Measurements from ENCODE around the gene PSMD14. TPM values are rescaled to one million over a fixed set of nuclear protein-coding genes. Genes with fewer than 3 reads are reported as not detected.
"Not testable (repeated sequence)": the region's sequence is repeated elsewhere in the genome, so short reads cannot be mapped to it uniquely, and the experiment has no call there.

The PSMD14 gene
- total and polyA plus RNA-seq, 2 donors = 29.7 to 54.6 TPM

- no peak for DNase-seq (ENCODE audit: extremely low spot score)
- whole genome bisulfite sequencing = 92% methylated on average over 3 of the region's 3 CpGs
- H3K36me3 ChIP-seq (ENCODE audit: insufficient read depth) = no peaks in the 10 kb centered on the region
- H3K4me1 ChIP-seq (ENCODE audit: insufficient read depth) = no peaks in the 10 kb centered on the region
- no peak overlapping the region for H3K27ac ChIP-seq (ENCODE audit: low read depth)
- H3K4me3 ChIP-seq (ENCODE audit: low read depth, low read length) = no peak overlapping the region
Measured at GRCh38 chr2:161312996-161313395, 4.8 kb downstream of the PSMD14 start.

- no peak for DNase-seq (ENCODE audit: extremely low spot score)
- H3K27ac ChIP-seq (ENCODE audit: low read depth) = no peak overlapping the region
- no peaks in the 10 kb centered on the region for H3K36me3 ChIP-seq (ENCODE audit: insufficient read depth)
- no peaks in the 10 kb centered on the region for H3K4me1 ChIP-seq (ENCODE audit: insufficient read depth)
- no peak overlapping the region for H3K4me3 ChIP-seq (ENCODE audit: low read depth, low read length)
Measured at GRCh38 chr2:161315380-161315779, 7.2 kb downstream of the PSMD14 start.

- no peak for DNase-seq (ENCODE audit: extremely low spot score)
- no peaks in the 10 kb centered on the region for H3K36me3 ChIP-seq (ENCODE audit: insufficient read depth)
- no peaks in the 10 kb centered on the region for H3K4me1 ChIP-seq (ENCODE audit: insufficient read depth)
- no peak overlapping the region for H3K4me3 ChIP-seq (ENCODE audit: low read depth, low read length)
- H3K27ac ChIP-seq (ENCODE audit: low read depth) = no peak overlapping the region
Measured at GRCh38 chr2:161316701-161317100, 8.5 kb downstream of the PSMD14 start.

- Histone ChIP-seq H3K4me3 (ENCODE audit: low read depth, low read length) (no peak overlapping the region), H3K4me1 (ENCODE audit: insufficient read depth) (no peaks in the 10 kb centered on the region), H3K27ac (ENCODE audit: low read depth) (no peak overlapping the region), H3K36me3 (ENCODE audit: insufficient read depth) (peaks cover 3% of the 10 kb centered on the region)
- 89% methylated on average over 6 of the region's 6 CpGs for WGBS
- no peak for DNase-seq (ENCODE audit: extremely low spot score)
Measured at GRCh38 chr2:161321944-161322648, 13.9 kb downstream of the PSMD14 start.

- no peak overlapping the region for H3K27ac ChIP-seq (ENCODE audit: low read depth)
- H3K4me1 ChIP-seq (ENCODE audit: insufficient read depth) = no peaks in the 10 kb centered on the region
- no peak overlapping the region for H3K4me3 ChIP-seq (ENCODE audit: low read depth, low read length)
- H3K36me3 ChIP-seq (ENCODE audit: insufficient read depth) = peaks cover 3% of the 10 kb centered on the region
- DNase-seq (ENCODE audit: extremely low spot score) = no peak
Measured at GRCh38 chr2:161324876-161325275, 16.7 kb downstream of the PSMD14 start.

- Histone ChIP-seq H3K4me3 (ENCODE audit: low read depth, low read length) (no peak overlapping the region), H3K4me1 (ENCODE audit: insufficient read depth) (no peaks in the 10 kb centered on the region), H3K27ac (ENCODE audit: low read depth) (no peak overlapping the region), H3K36me3 (ENCODE audit: insufficient read depth) (peaks cover 3% of the 10 kb centered on the region)
- no peak for DNase-seq (ENCODE audit: extremely low spot score)
- 82% methylated on average over 1 of the region's 1 CpG for WGBS
Measured at GRCh38 chr2:161327582-161327981, 19.4 kb downstream of the PSMD14 start.

GRCh38 chr2:161332371-161332967 is 24.2 kb downstream of the PSMD14 start:
- Histone ChIP-seq H3K27ac (ENCODE audit: low read depth) (no peak overlapping the region), H3K4me1 (ENCODE audit: insufficient read depth) (no peaks in the 10 kb centered on the region), H3K4me3 (ENCODE audit: low read depth, low read length) (no peak overlapping the region), H3K36me3 (ENCODE audit: insufficient read depth) (no peaks in the 10 kb centered on the region)
- no peak for DNase-seq (ENCODE audit: extremely low spot score)

GRCh38 chr2:161335626-161336025 is 27.4 kb downstream of the PSMD14 start:
- Histone ChIP-seq H3K36me3 (ENCODE audit: insufficient read depth) (no peaks in the 10 kb centered on the region), H3K4me1 (ENCODE audit: insufficient read depth) (no peaks in the 10 kb centered on the region), H3K4me3 (ENCODE audit: low read depth, low read length) (no peak overlapping the region), H3K27ac (ENCODE audit: low read depth) (no peak overlapping the region)
- no peak for DNase-seq (ENCODE audit: extremely low spot score)
- WGBS = 89% methylated on average over 2 of the region's 2 CpGs

- Histone ChIP-seq H3K4me3 (ENCODE audit: low read depth, low read length) (no peak overlapping the region), H3K27ac (ENCODE audit: low read depth) (no peak overlapping the region), H3K36me3 (ENCODE audit: insufficient read depth) (no peaks in the 10 kb centered on the region), H3K4me1 (ENCODE audit: insufficient read depth) (no peaks in the 10 kb centered on the region)
- 53% methylated on average over 1 of the region's 1 CpG for WGBS
- DNase-seq (ENCODE audit: extremely low spot score) = no peak
Measured at GRCh38 chr2:161337247-161337646, 29.0 kb downstream of the PSMD14 start.

- WGBS = 83% methylated on average over 3 of the region's 3 CpGs
- H3K36me3 ChIP-seq (ENCODE audit: insufficient read depth); H3K4me1 ChIP-seq (ENCODE audit: insufficient read depth); H3K27ac ChIP-seq (ENCODE audit: low read depth); H3K4me3 ChIP-seq (ENCODE audit: low read depth, low read length); DNase-seq (ENCODE audit: extremely low spot score): not testable (repeated sequence)
Measured at GRCh38 chr2:161339532-161339931, 31.3 kb downstream of the PSMD14 start.

- DNase-seq (ENCODE audit: extremely low spot score); H3K36me3 ChIP-seq (ENCODE audit: insufficient read depth); H3K4me1 ChIP-seq (ENCODE audit: insufficient read depth); H3K27ac ChIP-seq (ENCODE audit: low read depth): not testable (repeated sequence)
- peak overlapping the region; percentile 13 for H3K4me3 ChIP-seq (ENCODE audit: low read depth, low read length)
- WGBS = 54% methylated on average over 32 of the region's 64 CpGs
Measured at GRCh38 chr2:161340930-161341413, 32.7 kb downstream of the PSMD14 start.

GRCh38 chr2:161343235-161343634 is 35.0 kb downstream of the PSMD14 start:
- 98% methylated on average over 3 of the region's 3 CpGs for WGBS
- H3K4me3 ChIP-seq (ENCODE audit: low read depth, low read length) = no peak overlapping the region
- no peak overlapping the region for H3K27ac ChIP-seq (ENCODE audit: low read depth)
- DNase-seq (ENCODE audit: extremely low spot score) = no peak
- H3K4me1 ChIP-seq (ENCODE audit: insufficient read depth) = no peaks in the 10 kb centered on the region
- no peaks in the 10 kb centered on the region for H3K36me3 ChIP-seq (ENCODE audit: insufficient read depth)

GRCh38 chr2:161344692-161345091 is 36.5 kb downstream of the PSMD14 start:
- H3K27ac ChIP-seq (ENCODE audit: low read depth) = no peak overlapping the region
- WGBS = 95% methylated on average over 2 of the region's 2 CpGs
- H3K36me3 ChIP-seq (ENCODE audit: insufficient read depth) = no peaks in the 10 kb centered on the region
- H3K4me3 ChIP-seq (ENCODE audit: low read depth, low read length) = no peak overlapping the region
- DNase-seq (ENCODE audit: extremely low spot score) = no peak
- H3K4me1 ChIP-seq (ENCODE audit: insufficient read depth) = no peaks in the 10 kb centered on the region

- Histone ChIP-seq H3K4me1 (ENCODE audit: insufficient read depth) (peaks cover 1% of the 10 kb centered on the region), H3K27ac (ENCODE audit: low read depth) (no peak overlapping the region), H3K36me3 (ENCODE audit: insufficient read depth) (no peaks in the 10 kb centered on the region), H3K4me3 (ENCODE audit: low read depth, low read length) (no peak overlapping the region)
- WGBS = 81% methylated on average over 6 of the region's 6 CpGs
- no peak for DNase-seq (ENCODE audit: extremely low spot score)
Measured at GRCh38 chr2:161351678-161352077, 43.5 kb downstream of the PSMD14 start.

Data from urinary bladder (tissue), 4 donors.